GM19238 (cell line): ENCODE results near the gene AAGAB.
"Not testable (repeated sequence)": the region's sequence is repeated elsewhere in the genome, so short reads cannot be mapped to it uniquely, and the experiment has no call there.

Experiments used
- DNase-seq: peaks from one replicate; pipeline ENCODE4 v3.0.0; 2011; ENCODE audit warnings: low spot score; ENCODE audit not compliant: insufficient read length

AAGAB gene

DNA sequence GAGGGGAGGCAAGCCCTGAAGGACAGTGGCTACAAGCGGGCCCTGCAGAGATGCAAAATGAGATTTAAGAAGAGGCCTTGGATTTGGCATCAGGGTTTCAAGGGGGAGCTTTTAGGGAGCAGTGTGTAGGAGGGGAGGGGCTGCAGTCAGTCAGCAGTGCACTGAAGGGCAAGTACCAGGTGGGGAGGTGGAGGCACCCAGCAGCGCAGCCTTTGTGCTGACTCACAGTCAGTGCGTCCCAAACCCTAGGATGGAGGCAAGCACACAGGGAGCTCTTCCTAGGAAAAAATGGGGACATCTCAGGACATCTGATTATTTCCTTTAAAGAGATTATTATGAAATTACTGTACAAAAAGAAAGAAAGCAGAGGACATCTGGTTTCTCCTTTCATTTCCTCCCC lies 80.0 kb downstream of the AAGAB start:
- DNase-seq, result no peak

DNA sequence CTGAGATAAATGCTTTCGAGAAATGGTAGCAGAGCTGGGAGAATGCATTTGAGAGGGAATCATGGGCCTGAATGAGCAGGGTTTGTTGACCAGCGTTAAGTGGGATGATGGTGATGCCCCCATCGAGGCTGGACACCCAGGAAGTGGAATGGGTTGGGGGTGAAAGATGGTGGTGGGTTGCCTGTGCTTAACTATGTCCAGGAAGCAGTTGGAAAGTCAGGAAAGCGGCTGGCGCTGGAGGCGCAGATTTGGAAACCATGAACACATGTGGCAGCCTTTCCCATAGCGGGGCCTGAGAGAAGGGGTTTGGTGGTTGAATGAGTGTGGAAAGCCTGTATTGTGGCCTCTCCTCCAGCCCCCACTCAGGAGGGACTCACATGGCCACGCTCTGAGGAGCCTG lies 80.7 kb downstream of the AAGAB start:
- no peak for DNase-seq

DNA sequence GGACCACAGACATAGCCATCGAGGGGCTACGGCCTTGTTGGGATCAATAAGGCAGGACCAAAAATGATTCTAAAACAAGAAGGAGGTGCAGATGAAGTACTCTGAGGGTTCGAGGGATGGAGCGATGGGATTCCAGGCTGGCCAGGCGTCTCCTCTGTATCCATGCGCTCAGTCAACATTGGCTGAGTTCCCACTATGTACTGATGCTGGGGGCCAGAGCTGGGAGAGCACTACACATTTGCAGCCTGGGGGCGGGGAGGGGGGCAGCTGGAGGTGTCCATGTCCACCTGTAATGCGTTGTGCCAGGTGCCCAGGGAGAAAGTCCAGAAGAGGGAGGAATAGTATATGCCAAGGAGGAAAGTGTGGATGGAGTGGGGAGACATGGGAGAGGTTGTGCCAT lies 81.5 kb downstream of the AAGAB start:
- DNase-seq, result no peak

DNA sequence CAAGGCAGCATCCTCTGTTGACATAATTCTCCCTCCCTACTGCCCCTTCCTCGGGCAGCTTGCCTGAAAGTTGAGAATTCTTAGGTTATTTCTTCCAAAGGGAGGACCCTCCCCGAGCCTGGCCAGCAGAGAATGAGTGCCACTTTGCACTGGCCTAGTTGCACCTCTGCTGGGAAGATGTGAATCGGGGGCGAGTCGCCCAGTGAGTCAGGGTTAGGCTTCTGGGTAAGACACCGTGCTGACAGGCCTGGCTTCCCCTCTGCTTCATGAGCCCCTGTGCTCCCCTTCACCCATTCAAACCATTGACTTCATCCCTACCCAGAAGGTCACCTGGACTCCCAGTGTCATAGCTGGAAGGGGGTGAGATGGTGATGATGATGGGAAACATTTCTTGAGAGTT lies 82.3 kb downstream of the AAGAB start:
- DNase-seq, result no peak

GRCh38 chr15:67171471-67171870 lies 83.0 kb downstream of the AAGAB start:
- no peak for DNase-seq

DNA sequence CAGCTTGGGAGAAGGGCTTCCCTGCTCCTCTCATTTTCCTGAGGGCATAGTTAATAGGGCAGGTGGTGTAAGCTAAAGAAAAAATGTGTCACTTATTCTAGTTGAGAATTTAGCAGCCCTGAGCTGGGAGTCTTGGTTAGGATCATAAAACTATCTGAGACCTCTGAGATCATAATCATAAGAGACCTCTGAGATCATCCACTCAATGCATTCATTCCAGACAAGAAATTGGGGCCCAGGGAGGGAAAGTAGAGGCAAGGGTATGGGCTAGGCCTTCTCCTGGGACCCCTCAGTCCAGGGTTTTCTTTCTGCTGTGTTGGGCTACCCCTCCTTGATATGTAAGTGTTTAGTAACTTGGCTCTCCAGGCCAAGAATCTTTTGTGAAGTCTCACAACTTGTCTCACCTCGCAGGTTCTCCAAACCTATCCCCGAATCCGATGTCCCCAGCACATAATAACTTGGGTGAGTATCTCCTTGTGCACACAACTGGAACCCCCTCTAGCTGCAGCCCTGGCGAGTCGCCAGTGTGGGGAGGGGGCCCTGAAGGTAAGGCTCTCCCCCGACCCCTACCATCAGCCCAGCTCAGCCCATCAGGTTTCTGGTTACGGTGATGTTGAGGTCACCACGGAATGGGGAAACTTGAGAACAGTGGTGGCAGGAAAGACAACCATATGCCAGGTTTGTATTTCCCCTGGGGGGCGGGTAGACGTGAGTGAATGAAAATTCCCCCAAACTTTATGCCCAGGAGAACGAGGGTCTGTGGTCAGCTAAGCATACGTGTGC lies 84.1 kb downstream of the AAGAB start:
- DNase-seq, result no peak

DNA sequence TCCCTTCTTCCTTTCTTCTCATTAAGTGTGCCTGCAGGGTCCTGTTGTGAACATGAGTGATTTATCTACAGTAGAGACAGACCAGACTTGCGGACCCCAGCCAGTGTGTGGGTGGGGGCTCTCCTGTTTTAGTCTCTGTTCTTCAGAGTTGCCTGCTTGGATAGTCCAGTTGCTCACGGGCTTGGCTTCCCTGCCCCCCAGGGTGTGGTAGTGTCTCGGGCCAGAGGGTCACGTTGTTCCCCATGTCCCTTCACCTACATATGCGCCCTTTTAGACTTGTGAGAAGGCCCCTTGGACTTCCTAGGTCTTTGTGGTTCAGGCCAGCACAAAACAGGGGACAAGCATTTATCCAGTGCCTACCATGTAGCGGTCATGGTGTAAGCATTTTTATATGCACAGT lies 85.8 kb downstream of the AAGAB start:
- no peak for DNase-seq

DNA sequence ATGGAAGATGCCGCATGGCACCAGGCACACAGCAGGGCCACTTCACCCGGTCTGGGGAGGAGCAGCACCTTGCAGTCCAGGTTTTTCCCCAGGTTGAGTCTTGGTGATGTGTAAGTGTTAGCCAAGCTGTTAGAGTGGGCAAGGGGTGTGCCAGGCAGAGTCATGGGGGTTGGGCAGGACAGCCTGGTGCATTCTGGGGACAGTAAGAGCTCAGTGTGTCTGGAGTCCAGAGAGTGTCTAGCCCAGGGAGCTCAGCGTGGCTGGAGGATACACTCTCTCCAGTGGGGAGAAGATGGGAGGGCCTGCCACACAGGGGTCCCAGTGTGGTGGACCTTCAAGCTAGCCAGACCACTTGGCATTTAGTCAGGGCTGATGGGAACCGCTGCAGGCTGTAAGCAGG lies 87.4 kb downstream of the AAGAB start:
- DNase-seq, result no peak

DNA sequence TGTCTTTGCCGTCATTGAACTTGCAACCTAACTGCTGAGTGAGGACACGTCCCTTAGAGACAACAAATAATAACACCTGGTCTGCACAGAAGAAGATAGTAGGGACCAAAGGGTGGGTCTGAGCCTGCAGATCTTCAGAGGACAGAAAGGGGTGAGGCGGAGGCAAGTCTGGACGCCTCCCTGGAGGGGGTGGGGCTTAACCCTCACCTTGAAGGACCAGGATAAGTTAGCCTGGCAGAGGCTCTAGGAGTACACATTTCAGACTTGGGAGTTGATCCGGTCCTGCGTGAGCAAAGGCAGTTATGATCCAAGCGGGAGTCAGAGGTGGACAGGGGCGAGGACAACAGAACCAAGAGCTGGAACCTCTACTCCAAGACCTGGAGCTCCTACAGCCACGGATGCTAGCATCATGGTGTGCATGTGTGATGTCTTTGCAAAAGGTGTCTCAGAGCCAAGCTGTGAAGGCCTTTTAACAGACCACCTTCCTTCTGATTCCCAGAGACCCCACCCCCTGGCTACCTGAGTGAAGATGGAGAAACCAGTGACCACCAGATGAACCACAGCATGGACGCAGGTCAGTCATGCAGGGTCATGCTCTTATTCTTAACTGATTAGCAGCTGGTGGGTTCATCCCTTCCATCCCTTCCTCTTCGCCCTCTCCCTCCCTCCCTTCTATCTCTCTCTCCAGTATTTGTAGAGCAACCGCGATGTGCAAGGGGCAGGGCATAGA lies 88.0 kb downstream of the AAGAB start:
- DNase-seq, result no peak

- no peak for DNase-seq
Observed at GRCh38 chr15:67165254-67166253, 88.9 kb downstream of the AAGAB start.

- no peak for DNase-seq
Observed at GRCh38 chr15:67164811-67165253, 89.6 kb downstream of the AAGAB start.

GRCh38 chr15:67164401-67164791 lies 90.1 kb downstream of the AAGAB start:
- DNase-seq, result no peak

DNA sequence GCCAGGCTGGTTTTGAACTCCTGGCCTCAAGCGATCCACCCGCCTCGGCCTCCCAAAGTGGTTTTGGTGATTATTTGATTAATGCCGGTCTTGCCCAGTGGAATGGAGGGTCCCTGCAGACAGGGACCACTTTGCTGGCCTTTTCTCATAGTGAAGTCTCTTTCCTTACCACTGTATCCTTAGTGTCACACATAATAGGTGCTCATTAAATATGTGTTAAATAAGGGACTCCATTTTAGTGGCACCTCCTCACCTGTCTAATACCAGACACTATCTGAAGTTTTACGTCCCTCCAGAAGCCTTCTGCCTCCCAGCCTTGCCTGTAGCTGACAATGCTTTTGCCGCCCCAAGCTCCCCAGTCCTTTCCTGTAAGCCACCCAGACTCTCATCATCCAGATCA lies 91.3 kb downstream of the AAGAB start:
- no peak for DNase-seq

GRCh38 chr15:67161881-67162280 lies 92.6 kb downstream of the AAGAB start:
- no peak for DNase-seq

- DNase-seq, result no peak
Observed at GRCh38 chr15:67161412-67161811, 93.0 kb downstream of the AAGAB start.

DNA sequence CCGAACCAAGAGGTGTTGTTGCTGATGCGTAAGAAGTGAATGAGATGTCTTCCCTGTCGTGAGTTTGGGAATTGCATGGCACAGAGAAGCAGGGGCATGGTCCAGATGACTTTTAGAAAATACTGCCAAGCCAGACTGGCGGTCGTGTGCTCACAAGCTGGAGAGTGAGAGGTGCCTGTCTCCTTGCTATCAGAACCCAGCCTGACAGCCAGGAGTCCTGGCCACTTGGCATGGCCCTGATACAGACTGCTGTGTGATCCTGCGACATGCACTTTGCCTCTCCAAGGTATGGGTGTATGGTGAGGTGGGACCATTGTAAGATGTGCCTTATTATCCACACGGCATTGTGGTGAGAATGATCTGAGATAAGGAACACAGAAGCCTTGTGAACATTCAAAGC lies 96.1 kb downstream of the AAGAB start:
- DNase-seq, result no peak

DNA sequence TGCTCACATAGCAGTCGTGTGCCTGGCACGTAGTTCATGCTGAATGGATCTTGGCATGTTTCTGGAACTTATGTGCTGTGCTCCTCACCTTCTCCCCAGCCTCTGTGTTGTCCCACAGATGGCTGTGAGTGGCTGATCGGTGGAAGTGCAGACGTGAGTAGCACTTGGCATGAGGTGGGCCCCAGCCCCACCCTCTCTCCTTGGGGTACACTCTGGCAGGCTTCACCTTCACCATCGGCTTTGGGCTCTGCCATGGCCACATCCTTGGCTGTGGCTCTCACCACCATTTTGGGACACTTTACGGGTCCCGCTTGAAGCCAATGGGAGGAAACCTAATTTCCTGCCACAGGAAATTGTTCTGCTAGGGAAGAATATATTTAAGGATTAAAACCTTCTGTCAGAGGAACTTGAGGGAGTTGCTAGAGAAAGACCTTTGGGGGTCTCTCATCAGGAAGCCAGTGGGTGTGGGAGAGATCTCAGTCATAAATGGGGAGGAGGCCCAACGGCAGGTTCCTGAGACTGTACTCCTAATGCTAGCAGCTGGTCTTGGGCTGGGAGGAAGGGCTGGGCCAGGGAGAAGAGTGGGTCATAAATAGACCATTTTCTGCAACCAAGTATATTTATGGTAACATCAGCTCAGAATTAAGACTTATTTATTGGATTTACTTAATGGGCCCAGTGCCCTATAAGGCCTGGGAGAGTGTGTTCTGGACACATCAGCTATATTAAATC lies 96.8 kb downstream of the AAGAB start:
- no peak for DNase-seq

- DNase-seq, result no peak
Observed at GRCh38 chr15:67156834-67157233, 97.6 kb downstream of the AAGAB start.

- DNase-seq, result no peak
Observed at GRCh38 chr15:67156426-67156825, 98.0 kb downstream of the AAGAB start.

GRCh38 chr15:67154249-67154648 lies 100.2 kb downstream of the AAGAB start:
- DNase-seq, result no peak

DNA sequence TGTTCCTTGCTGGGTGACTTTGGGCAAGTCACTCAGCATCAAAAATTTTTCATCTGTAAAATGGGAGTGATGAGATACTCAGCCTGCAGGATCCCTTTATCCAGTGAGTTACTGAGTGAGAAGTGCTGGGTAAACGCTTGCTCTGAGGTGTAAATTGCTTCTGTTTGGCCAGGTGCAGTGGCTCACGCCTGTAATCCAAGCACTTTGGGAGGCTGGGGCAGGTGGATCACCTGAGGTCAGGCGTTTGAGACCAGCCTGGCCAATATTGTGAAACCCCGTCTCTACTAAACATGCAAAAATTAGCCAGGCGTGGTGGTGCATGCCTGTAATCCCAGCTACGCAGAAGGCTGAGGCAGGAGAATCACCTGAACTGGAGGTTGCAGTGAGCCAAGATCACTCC lies 101.4 kb downstream of the AAGAB start:
- DNase-seq, result not testable (repeated sequence)
